Spleen (tissue), 7 donors: ENCODE results near the gene SLC35B4.

Experiments used
- CTCF ChIP-seq, 11 experiments: fragments of 200-600 bp in 7 of 11; fragments of 450-650 bp in 4 of 11; sonication (generic) in 4 of 11; IDR thresholded peaks in 8 of 11; conservative IDR thresholded peaks in 3 of 11; 1 replicate in 7 of 11; 2 replicates in 4 of 11; pipeline versions ENCODE4 v1.4.0 to v1.8.0; 2016 to 2021; ENCODE audit warnings: antibody characterized with exemption in 11 of 11, inconsistent platforms in 4 of 11, mild to moderate bottlenecking in 1 of 11
- POLR2A ChIP-seq, 3 donors: fragments of 450-650 bp; IDR thresholded peaks; one replicate each; pipeline ENCODE4 v1.5.1; 2017; ENCODE audit warnings: antibody characterized with exemption in 3 of 3, mild to moderate bottlenecking in 1 of 3
- POLR2AphosphoS5 ChIP-seq, 3 donors: sonication (generic); formaldehyde crosslinking; IDR thresholded peaks; one replicate each; pipeline ENCODE4 v1.5.1; 2017; ENCODE audit warnings: antibody characterized with exemption in 3 of 3
- donor health status: DM: no; HTN: no; CAD: no; lungs with moderate emphysema.
- donor health status: DM: no; HTN: no; CAD: no.
- donor health status: DM: no; HTN: no; CAD: no.

- no peak for TF ChIP-seq CTCF (IDR thresholded peaks at IDR 0.05 in 8 of 11, conservative IDR thresholded peaks at IDR 0.05 in 3 of 11)
- no peak for TF ChIP-seq POLR2A (IDR thresholded peaks at IDR 0.05)
- TF ChIP-seq POLR2AphosphoS5 (IDR thresholded peaks at IDR 0.05) = no peak
Observed at GRCh38 chr7:134280508-134280907, 36.2 kb downstream of the SLC35B4 start.
